Kidney tubule cell (primary cell): ENCODE results near the gene TNRC6A.
"Not testable (repeated sequence)": the region's sequence is repeated elsewhere in the genome, so short reads cannot be mapped to it uniquely, and the experiment has no call there.

Experiments
- DNase-seq: peaks from one replicate; pipeline ENCODE4 v3.0.0-alpha.2; 2018; ENCODE audit warnings: low spot score

The TNRC6A gene

GRCh38 chr16:24815021-24815420 lies 85.6 kb downstream of the TNRC6A start:
- DNase-seq = no peak

GRCh38 chr16:24816688-24817087 lies 87.2 kb downstream of the TNRC6A start:
- DNase-seq = no peak

GRCh38 chr16:24819462-24820040 lies 90.1 kb downstream of the TNRC6A start:
- DNase-seq = no peak

GRCh38 chr16:24820522-24820921 lies 91.1 kb downstream of the TNRC6A start:
- peak; percentile 42 for DNase-seq

GRCh38 chr16:24821129-24821528 lies 91.7 kb downstream of the TNRC6A start:
- no peak for DNase-seq

- no peak for DNase-seq
Measured at GRCh38 chr16:24822542-24822941, 93.1 kb downstream of the TNRC6A start.

- no peak for DNase-seq
Measured at GRCh38 chr16:24822974-24823373, 93.5 kb downstream of the TNRC6A start.

- no peak for DNase-seq
Measured at GRCh38 chr16:24825696-24826095, 96.2 kb downstream of the TNRC6A start.

GRCh38 chr16:24826096-24826690 lies 96.7 kb downstream of the TNRC6A start:
- no peak for DNase-seq

- no peak for DNase-seq
Measured at GRCh38 chr16:24826817-24827566, 97.5 kb downstream of the TNRC6A start.

- no peak for DNase-seq
Measured at GRCh38 chr16:24829153-24829552, 99.7 kb downstream of the TNRC6A start.

- DNase-seq = no peak
Measured at GRCh38 chr16:24833352-24833751, 103.9 kb downstream of the TNRC6A start.

- peak; percentile 44 for DNase-seq
Measured at GRCh38 chr16:24834459-24835335, 105.2 kb downstream of the TNRC6A start.

GRCh38 chr16:24836836-24837235 lies 107.4 kb downstream of the TNRC6A start:
- DNase-seq = no peak

- no peak for DNase-seq
Measured at GRCh38 chr16:24837969-24838368, 108.5 kb downstream of the TNRC6A start.

- DNase-seq = peak; percentile 79
Measured at GRCh38 chr16:24838554-24839266, 109.3 kb downstream of the TNRC6A start.

- peak; percentile 60 for DNase-seq
Measured at GRCh38 chr16:24839347-24839972, 110.0 kb downstream of the TNRC6A start.

GRCh38 chr16:24841291-24841690 lies 111.8 kb downstream of the TNRC6A start:
- DNase-seq = peak; percentile 18

GRCh38 chr16:24844101-24845030 lies 114.9 kb downstream of the TNRC6A start:
- peak; percentile 77 for DNase-seq

- not testable (repeated sequence) for DNase-seq
Measured at GRCh38 chr16:24845031-24845365, 115.5 kb downstream of the TNRC6A start.
